ENCODE data around the gene RPS3. TPM values are rescaled to one million over a fixed set of nuclear protein-coding genes. Genes with fewer than 3 reads are reported as not detected.

Gene RPS3
- total and polyA plus RNA-seq, 4 donors = 1,036 to 2,813 (median 2,148) TPM

- Histone ChIP-seq H3K4me3 (no peak overlapping the region), H3K4me1 (ENCODE audit: control insufficient read depth in 5 of 5, insufficient read depth in 5 of 5, low read length in 5 of 5) (peaks cover 10 to 21% (median 14%) of the 10 kb centered on the region in 5 donors), H3K9ac (ENCODE audit: insufficient read depth in 1 of 2, low read length in 2 of 2) (no peak overlapping the region), H3K27ac (ENCODE audit: low read depth in 1 of 2, low read length in 1 of 2) (no peak overlapping the region), H3K36me3 (ENCODE audit: control insufficient read depth in 4 of 4, insufficient read depth in 4 of 4, low read length in 4 of 4) (peaks cover 43 to 59% (median 54%) of the 10 kb centered on the region in 4 donors), H3K9me3 (ENCODE audit: control insufficient read depth in 4 of 4, insufficient read depth in 3 of 4, low read length in 3 of 4) (no peaks in the 10 kb centered on the region), H3K27me3 (ENCODE audit: control insufficient read depth in 3 of 3, insufficient read depth in 3 of 3, low read length in 2 of 3) (no peaks in the 10 kb centered on the region)
- no peak for TF ChIP-seq CTCF (IDR thresholded peaks at IDR 0.05; ENCODE audit: control extremely low read depth, extremely low read depth)
- no peak for ATAC-seq (ENCODE audit: insufficient read depth, low FRiP score)
- 85 to 87% methylated on average over 10 of the region's 10 CpGs for WGBS, 2 donors
- DNase-seq = no peak
Observed at GRCh38 chr11:75402002-75402773, 2.9 kb downstream of the RPS3 start.

- peaks cover 10 to 21% (median 14%) of the 10 kb centered on the region in 5 donors for H3K4me1 ChIP-seq (ENCODE audit: control insufficient read depth in 5 of 5, insufficient read depth in 5 of 5, low read length in 5 of 5)
- DNase-seq = no peak
- TF ChIP-seq CTCF (IDR thresholded peaks at IDR 0.05; ENCODE audit: control extremely low read depth, extremely low read depth) = no peak
- H3K9me3 ChIP-seq (ENCODE audit: control insufficient read depth in 4 of 4, insufficient read depth in 3 of 4, low read length in 3 of 4) = no peaks in the 10 kb centered on the region
- whole genome bisulfite sequencing, 2 donors = 59 to 68% methylated on average over 1 of the region's 1 CpG
- H3K27ac ChIP-seq (ENCODE audit: low read depth in 1 of 2, low read length in 1 of 2) = no peak overlapping the region
- no peaks in the 10 kb centered on the region for H3K27me3 ChIP-seq (ENCODE audit: control insufficient read depth in 3 of 3, insufficient read depth in 3 of 3, low read length in 2 of 3)
- no peak overlapping the region for H3K9ac ChIP-seq (ENCODE audit: insufficient read depth in 1 of 2, low read length in 2 of 2)
- peaks cover 43 to 62% (median 54%) of the 10 kb centered on the region in 4 donors for H3K36me3 ChIP-seq (ENCODE audit: control insufficient read depth in 4 of 4, insufficient read depth in 4 of 4, low read length in 4 of 4)
- H3K4me3 ChIP-seq = no peak overlapping the region
- no peak for ATAC-seq (ENCODE audit: insufficient read depth, low FRiP score)
Observed at GRCh38 chr11:75403037-75403436, 3.7 kb downstream of the RPS3 start.

- Histone ChIP-seq H3K9me3 (ENCODE audit: control insufficient read depth in 4 of 4, insufficient read depth in 3 of 4, low read length in 3 of 4) (no peaks in the 10 kb centered on the region), H3K27ac (ENCODE audit: low read depth in 1 of 2, low read length in 1 of 2) (no peak overlapping the region), H3K36me3 (ENCODE audit: control insufficient read depth in 4 of 4, insufficient read depth in 4 of 4, low read length in 4 of 4) (peaks cover 43 to 62% (median 56%) of the 10 kb centered on the region in 4 donors), H3K9ac (ENCODE audit: insufficient read depth in 1 of 2, low read length in 2 of 2) (no peak overlapping the region), H3K4me3 (no peak overlapping the region), H3K27me3 (ENCODE audit: control insufficient read depth in 3 of 3, insufficient read depth in 3 of 3, low read length in 2 of 3) (no peaks in the 10 kb centered on the region), H3K4me1 (ENCODE audit: control insufficient read depth in 5 of 5, insufficient read depth in 5 of 5, low read length in 5 of 5) (peaks cover 10 to 21% (median 14%) of the 10 kb centered on the region in 5 donors)
- 87 to 91% methylated on average over 15 of the region's 15 CpGs for WGBS, 2 donors
- TF ChIP-seq CTCF (IDR thresholded peaks at IDR 0.05; ENCODE audit: control extremely low read depth, extremely low read depth) = no peak
- DNase-seq (no peak), ATAC-seq (ENCODE audit: insufficient read depth, low FRiP score) (no peak)
Observed at GRCh38 chr11:75403983-75404658, 4.8 kb downstream of the RPS3 start.

All from lung (tissue), 12 donors.